AG20443 (cell line): ENCODE results near the gene RNF113B.

ENCODE experiments used
- DNase-seq: peaks from one replicate; pipeline ENCODE4 v3.0.0; 2012; ENCODE audit warnings: low spot score, mixed read lengths

Gene RNF113B

DNA sequence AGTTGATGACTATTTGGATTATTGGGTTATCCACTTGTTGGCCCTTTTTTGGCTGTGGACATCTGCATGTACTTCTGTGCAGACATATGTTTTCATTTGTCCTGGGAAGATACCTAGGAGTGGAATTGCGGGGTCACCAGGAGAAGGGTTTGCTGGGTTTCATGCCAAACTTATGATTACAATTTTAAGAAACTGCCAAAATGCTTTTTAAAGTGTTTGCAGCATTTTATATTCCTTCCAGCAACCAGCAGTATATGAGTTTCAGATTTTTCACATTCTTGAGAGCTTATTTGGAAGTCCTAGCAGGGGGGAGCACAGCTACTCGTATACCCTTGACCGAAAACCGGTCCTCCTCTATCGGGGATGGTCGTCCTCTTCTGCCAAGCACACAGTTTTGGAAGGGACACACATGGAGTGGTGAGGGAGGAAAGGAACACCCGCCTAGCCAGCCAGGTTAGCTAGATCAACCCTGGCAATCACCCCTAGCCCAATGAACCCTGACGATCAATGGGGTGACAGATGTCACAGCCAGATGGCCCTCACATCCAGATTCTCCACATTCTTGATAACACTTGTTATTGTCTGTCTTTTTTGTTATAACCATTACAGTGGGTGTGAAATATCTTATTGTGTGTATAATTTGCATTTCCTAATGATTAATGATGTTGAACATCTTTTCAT is 26.7 kb upstream of the RNF113B start:
- DNase-seq, result peak; percentile 55

DNA sequence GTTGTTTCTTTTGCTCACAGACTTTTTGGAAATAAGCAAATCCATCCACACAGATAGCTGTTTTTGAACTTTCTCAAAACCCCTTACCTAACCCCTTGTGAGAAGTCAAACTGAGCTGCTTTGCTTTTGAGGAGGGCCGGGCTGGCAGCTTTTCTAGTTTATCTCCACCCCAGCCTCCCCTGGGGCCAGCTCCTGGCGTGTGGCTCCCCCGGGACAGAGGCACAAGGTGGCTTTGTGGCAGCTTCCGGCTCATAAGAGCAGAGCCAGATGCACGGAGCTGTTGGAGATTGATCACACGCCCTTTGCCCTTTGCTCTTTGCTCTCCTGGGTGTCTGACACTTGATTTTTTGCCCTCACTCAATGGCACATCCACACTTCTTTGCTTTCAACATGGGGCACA is 24.9 kb upstream of the RNF113B start:
- no peak for DNase-seq

DNA sequence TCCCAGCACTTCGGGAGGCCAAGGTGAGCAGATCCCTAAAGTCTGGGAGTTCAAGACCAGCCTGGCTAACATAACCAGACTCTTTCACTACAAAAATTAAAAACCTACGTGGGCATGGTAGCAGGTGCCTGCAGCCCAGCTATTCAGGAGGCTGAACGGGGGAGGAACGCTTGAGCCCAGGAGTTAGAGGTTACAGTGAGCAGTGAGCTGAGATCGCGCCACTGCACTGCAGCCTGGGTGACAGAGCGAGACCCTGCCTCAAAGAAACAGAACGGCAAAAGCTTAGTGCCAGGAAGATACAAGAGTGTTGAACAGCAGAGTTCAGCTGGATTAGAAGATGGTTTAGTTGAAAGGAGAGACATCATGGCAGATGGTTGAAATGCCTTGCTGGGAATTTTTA is 24.1 kb upstream of the RNF113B start:
- DNase-seq, result no peak

DNA sequence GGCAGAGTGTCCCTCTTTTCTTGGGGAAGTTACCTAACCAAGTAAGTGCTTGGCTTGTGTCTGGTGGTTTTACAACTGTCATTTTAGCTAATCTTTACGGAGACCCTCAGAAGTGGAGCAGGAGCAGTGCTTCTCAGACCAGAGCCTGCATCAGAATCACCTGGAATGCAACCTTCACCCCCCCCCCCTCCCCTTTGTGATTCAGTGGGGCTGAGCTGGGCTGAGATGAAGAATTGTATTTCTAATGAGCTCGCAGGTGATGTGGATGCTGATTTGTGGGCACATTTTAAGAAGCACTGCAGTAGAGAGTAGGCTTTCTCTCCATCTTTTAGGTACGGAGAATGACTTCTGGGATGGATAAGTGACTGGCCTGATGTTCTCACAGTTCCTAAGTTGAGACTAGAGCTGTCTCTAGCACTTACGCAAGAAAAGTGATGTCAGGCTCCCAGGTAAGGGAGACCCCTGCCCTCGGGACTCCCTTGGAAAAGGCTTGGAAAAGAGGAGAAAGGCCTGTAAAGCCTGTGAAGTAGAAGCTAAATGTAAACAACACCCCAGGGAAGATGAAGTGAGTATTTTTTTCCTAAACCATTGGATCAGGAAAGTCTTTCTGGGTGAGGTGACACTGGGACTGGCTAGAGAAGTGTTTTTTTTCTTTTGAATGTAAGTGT is 23.3 kb upstream of the RNF113B start:
- no peak for DNase-seq

DNA sequence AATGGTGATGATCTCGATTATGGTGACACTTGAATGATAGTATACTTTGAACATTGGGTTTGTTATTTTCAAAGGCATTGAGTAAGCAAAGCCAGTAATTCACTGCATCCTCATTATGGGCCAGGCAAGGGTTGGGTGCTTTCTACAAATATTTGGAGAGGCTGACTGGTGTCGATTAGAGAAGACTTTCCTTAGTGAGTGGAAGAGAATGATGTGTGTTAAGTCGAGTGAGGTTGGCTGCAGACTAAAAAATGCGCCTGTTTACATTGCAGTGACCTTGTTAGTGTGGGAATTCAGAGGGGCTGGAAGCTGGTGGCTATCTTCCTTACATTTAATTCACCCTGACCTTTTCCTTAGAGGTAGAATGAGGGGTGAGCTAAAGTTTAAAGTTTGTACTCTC is 22.4 kb upstream of the RNF113B start:
- DNase-seq, result no peak

DNA sequence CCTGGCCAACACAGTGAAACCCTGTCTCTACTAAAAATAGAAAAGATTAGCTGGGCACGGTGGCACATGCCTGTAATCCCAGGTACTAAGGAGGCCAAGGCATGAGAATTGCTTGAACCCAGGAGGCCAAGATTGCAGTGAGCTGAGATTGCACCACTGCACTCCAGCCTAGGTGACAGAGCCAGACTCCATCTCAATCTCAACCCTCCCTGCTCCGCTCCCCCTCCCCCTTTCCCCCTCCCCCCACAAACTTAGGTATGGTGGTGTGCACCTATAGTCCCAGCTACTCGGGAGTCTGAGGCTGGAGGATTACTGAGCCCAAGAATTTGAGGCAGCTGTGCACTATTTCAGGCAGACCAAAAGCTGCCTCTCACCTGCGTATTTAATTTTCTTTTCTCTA is 21.6 kb upstream of the RNF113B start:
- no peak for DNase-seq

DNA sequence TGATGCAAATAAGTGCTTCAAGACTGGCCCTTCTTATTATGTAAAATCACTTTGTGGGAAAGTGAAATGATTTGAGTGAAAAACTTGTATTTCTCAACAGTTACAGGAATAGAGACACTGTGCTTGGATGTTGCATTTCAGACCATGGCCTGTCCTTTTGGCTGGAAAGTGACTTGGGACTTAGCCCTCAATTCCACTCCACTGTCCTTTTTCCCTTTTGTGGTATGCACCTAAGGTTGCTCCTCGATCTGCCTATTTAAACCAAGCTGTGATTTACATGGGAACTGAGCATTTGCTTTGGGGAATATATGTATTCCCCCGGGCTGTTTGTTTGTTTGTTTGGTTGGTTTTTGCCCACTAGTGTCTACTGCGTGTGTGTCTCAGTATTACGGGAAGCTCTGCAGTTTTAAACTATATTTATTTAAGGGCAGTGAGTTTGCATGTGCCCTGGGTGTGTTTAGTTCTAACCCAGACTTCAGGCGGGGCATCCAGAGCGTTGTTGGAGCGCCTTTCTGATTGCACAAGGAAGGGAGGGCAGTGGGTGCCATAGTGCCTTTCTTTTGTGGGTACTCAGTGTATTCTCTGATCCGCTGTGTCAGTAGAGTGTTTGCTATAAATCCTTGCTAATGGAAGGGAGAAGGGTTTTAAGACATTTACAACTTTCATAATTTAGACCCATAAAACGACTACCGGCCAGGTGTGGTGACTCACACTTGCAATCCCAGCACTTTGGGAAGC is 18.2 kb upstream of the RNF113B start:
- DNase-seq, result no peak

DNA sequence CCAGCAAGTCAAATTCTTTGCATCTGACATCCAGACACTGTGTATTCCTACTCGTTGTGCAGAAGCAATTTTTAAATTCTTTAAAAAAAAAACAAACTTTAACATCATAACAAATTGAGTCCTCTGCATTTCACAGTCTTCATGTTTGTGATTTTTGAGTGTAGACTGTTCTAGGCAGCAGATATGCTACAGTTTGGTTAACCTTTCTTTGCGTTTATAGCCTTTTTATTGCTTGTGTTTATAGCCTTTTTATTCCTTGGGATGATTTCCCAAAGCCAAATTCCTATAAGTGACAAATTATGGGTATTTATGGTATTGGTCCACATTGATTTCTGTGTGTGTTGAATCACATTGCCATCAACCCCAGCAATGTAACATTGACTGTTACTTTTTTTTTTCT is 14.9 kb upstream of the RNF113B start:
- no peak for DNase-seq

DNA sequence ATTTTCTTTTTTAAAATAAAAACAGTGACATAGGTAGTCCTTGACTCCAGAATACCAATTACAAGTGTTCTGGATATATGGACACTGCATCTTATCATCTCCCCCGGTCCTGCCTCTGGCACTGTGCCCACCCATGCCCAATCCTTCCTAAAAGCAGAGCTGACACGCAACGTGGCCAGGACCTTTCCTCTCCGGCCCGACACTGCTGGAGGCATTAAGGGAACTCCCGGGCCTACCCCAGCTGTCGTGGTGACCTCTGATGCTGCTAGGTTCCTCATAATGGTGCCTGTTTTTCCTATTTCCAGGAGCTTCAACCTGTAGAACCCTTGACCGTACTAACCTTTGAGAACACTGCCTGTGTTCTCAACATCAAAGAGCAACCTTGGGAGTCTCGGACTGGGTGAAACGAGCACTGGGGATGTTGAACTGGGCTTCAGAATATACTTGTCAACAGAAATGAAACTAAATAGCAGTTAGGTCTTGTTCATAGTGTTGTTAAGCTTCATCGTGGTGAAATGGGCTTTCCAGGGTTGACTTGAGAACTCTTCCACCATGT is 13.9 kb upstream of the RNF113B start:
- no peak for DNase-seq

DNA sequence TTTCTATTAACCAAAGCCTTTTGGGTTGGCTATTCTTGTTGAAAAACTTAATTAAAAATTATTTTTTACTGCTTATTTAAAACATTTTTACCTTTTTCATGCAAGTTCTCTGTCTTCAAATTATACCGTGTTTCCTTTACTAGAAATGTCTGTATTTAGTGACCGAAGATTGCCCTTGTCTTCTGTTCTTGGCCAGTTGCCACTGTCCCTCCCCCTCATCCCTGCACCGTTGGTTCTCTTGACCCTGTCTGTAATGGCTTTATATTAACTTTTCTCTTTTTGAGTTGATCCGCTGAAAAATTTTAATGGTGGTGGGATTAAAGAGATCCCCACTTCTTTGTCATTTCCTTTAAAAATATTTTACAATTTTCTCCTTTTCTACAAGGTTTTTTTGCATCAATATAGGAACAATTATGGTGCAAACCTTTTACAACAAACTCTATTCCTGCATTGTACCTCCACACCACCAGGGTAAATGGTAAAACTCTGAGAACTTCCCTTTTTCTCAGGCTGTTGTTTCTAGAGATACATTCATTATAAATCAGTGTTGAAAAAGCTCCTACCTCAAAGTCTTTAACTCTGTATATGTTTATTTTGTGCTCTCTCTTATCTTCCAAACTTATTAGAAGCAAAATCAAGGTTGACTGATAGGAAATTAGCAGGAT is 12.9 kb upstream of the RNF113B start:
- DNase-seq, result no peak

DNA sequence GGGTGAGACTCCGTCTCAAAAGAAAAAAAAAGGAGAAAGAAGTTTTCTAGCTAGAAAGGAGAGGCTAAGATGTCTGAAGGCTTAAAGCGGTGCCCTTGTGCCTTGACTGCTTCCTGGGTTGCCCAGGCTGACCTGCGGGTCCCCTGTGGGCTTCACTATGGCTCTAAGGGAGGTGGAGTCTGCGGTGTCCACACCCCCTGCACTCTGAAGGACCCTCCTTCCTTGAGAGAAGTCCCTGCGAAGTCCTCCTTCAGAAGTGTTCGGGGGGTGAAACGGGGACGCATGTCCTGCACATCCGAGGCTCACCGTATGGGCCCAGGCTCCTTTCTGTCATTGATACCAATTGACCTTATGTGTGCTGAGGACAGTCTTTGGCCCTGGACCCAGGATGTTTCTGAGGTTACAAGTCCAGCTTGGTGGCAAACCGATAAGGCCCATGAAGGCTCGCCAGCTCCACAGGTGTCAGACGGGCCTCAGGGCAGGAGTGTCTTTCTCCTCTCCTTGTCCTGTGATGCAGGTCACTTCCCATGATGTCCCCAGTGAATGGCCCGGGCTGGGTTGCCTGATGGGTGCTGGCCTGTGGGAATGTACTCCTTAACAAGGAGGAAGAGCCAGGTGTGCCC is 11.6 kb upstream of the RNF113B start:
- no peak for DNase-seq

DNA sequence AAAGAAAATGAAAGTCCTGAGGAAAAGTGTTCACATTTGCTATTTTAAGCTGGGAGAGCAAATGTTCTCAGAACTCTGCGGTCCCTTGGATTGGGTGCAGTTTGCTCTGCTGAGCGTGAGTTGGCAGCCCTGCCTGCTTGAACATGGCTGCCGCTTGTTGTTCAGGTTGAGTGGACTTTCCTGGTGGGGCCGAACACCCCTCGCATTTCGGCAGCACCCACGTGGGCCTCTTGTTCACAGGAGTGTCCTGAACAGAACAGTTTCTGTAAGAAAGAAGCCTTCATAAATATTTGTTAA is 10.8 kb upstream of the RNF113B start:
- no peak for DNase-seq

DNA sequence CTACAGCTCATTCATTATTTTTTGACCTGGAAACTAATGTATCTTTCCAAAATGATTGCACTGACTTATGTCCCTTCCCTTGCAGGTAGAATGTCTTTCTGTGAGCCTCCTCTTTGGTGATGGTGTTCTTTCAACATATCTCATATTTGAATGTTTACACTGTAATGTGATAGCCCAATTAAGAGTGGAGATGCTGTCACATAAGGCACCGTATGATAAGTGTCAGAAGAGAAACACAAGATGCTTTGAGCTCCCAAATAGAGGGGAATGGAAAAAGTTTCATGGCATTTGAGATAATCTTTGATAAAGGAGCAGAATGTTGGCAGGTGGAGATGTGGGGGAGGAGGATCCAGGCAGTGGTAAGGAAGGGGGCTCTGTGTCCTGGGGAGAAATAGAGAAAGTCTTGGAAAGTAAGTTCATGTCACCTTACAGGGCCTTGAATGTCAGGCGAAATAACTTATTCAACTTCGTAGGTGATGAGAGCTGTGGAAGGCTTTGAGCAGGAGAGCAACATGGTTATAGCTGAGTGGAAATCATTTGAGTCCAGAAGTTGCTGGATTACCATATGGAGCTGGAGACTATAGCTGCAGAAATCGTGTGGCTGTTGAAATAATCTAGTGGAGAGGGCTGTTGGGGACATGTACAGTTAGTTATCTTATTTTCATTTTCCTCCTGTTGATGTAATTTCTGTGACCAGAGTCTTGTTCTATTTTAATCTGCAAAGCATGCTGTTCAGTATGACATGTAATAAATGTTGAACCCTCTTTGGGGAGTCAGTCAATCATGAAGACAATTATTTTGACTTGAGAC is 10.3 kb upstream of the RNF113B start:
- no peak for DNase-seq

DNA sequence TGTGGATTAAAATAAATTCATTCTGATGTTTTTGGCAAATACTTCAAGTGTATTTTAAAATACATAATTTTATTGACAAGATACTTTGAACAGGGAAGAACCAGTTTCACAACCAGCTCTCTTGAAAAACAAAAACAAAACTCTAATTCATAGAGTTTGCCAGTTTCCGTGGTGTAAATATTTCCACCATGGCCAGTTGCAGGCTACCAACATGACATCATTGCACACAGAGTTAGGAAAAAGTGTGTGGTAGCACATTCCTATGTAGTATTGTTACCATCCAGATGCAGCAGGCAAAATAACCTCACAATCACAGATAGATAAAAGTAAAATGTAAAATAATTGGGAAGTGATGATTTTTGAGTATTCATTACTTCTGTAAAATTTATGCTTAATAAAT is 7.7 kb upstream of the RNF113B start:
- DNase-seq, result peak; percentile 45

DNA sequence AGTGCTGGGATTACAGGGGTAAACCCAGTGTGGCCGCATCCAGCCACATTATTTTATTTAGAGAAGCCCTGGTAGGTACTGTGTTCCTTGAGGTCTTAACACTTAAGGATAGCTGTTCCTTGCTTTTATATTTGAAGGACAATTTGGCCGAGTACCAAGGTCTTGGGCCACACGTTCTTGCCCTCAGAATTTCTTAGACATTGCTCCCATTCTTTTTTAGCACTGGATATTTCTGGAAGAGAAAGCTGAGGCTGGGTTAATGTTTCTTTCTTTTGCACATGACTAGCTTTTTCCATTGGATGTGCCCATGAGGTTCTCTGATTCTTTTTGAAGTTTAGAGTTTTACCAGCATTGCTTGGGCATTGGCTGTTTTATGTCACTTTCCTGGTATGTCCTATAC is 5.5 kb upstream of the RNF113B start:
- no peak for DNase-seq

DNA sequence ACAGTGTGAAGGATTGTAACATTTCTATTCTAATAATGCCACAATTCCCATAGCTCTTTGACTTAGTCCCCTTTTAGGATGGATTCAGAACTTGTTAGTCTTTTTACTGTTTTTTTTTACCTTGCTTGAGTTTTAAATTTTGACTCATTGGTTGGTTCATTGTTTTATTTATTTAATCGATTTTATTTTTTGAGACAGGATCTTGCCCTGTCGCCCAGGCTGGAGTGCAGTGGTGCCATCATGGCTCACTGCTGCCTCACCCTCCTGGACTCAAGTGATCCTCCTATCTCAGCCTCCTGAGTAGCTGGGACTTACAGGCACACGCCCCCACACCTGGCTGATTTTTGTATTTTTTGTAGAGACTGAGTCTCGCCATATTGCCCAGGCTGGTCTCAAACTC is 5.1 kb upstream of the RNF113B start:
- DNase-seq, result no peak

DNA sequence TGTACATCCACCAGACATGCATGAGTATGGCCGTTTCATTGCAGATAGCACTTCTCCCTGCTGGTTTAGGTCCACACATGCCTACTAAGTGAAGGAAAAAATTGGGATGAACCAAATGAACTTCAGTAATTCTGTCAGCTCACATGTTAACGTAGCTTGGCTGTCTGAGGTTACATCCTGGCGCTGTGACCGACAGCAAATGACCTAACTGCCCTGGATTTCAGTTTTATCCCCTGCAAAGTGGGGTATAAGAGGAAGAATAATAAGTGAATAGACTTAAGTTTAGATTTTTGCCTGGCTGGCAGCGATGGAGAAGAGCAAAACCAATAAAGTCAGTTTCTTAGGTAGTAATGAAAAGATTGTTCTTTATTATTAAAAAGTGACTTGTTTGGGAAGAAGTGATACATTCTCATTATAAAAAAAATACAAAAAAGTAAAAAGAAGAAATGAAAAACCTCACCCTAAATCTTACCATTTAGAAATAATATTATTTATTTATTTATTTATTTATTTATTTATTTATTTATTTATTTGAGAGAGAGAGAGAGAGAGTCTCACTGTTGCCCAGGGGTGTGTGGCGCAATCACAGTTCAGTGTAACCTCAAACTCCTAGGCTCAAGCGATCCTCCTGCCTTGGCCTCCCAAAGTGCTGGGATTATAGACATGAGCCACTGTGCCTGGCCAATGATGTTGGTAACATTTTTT is 4.2 kb upstream of the RNF113B start:
- no peak for DNase-seq

DNA sequence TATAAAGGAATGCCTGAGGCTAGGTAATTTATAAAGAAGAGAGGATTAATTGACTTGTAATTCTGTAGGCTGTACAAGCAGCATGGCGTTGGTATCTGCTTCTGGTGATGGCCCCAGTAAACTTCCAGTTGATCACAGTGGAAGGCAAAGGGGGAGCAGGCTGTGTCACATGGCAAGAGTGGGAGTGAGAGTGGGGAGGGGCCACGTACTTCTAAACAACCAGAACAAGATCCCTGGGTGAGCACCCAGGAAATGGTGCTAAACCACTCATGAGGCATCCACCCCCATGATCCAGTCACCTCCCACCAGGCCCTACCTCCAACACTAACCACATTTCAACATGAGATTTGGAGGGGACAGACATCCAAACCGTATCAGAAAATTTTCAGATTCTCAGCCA is 3.0 kb upstream of the RNF113B start:
- DNase-seq, result no peak

DNA sequence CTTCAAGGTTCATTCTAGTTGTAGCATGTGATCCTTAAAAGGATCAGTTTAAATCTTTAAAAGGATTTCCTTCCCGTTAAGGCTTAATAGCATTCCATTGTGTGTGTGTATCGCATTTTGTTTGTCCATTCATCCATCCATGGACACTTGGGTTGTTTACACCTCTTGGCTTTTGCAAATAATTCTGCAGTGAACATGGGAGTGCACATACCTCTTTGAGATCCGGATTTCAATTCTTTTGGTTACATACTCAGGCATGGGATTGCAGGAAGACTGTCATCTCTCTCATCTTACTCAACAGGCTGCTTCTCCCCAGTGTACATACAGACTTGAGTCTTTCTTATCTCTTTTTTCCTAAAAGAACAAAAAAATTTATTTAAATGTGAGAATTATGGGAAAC is 1.2 kb downstream of the RNF113B start:
- no peak for DNase-seq

DNA sequence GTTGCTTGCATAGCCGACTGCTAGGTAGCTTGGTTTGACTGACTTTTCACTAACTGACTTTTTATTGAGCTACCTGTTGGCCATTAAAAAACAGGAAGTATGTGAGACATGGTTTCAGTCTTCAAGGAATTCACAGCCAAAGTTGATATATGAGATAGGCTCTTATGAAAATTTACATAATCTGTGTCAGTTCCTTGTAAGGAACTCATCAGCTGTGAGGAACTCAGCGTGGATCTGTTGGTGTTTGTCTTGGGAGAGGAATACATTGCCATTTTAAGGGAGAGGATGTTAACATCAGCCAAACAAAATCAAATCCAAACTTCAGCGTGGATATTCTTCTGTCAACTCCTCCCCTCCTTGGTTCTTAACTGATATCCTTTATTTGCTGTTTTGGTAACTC is 2.0 kb downstream of the RNF113B start:
- DNase-seq, result no peak

DNA sequence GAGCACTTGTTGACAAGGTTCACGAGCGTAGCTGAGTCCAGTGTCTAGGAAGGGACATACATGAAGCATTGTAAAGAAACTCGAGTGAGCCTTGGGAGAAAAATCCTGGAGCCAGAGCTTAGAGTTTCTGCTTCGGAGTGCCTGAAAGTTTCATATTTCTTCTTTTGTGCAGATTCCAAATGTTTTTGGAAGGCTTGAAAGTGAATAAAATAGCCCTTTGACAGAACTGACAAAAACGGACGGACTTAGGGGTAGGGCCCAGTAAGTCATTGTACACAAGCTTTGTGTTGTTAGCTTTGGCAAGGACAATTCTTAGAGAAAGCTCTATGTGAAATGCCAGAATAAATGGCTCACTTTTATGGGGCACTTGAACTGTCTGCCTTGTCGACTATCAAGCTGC is 2.8 kb downstream of the RNF113B start:
- no peak for DNase-seq
